ENCODE results near the gene HPCA.

Gene HPCA

DNA sequence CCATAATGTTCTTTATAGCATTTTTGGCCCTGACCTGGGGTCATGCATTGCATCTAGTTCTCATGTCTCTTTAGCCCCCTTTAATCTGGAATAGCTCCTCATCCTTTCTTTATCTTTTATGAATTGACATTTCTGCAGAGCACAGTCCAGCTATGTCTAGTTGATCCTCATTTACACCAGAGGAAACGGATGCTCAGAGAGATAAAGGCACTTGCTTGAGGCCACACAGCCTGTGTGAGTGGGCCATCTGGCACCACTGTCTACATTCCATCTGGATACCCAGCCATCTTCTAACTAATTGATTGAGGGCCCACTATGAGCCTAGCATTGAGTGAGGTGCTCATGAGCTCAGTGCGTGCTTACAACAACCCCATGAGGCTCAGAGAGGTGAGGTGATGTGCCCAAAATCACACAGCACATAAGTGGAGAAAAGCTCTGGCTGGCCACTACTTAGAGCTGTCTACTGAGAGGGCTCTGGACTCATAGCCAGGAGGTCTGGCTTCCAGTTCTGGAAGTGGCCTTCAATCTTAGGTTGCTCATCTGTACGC, 3.5 kb downstream of the HPCA start:
- no peak for DNase-seq (ENCODE audit: low spot score)

DNA sequence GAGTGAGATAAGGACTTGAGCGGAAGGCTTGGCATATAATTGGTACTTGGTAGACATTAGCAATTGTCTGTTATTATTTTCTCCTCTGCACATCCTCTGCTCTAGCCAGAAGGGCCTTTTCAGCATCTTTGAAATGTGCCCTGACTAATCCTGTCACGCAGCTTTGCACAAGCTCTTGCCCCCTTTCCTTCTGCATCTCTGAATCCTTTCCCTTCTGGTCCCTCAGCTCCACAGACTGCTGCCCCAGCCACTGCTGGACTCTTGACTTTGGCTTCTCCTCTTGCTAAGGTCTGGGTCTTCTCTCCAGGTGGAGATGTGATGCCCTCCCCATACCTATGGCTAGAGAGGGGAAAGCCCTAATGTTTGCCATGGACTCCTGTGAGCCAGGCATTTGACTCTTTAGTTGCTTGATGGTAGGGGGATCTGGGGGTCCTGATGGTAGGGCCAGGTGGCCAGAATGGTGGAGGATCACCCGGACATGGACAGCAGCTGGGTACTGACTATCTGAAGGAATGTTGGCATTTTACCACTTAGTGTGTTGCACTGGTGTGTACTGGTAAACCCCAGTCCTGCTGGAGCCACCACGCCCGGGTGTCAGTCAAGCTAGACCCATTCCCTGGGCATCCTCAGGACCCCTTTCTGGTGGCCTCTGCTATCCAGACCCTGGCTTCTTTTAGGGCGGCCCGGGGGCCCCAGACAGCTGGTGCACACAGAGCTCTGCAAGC, 4.4 kb downstream of the HPCA start:
- no peak for DNase-seq (ENCODE audit: low spot score)

DNA sequence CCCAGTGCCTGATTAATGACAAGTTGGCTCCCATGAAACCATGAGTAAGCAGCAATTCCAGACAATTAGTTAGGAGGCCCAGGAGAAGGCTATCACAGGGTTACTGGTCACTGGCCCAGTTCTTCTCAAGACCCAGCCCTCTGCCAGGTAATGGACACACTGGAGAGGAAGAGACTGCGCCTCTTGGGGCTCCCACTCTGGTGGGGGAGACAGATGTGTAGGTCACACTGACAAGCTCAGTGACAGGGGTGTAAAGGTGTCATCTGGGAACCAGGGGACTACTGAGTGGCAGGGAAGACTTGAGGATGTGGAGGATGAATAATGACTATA, 4.9 kb downstream of the HPCA start:
- no peak for DNase-seq (ENCODE audit: low spot score)

DNA sequence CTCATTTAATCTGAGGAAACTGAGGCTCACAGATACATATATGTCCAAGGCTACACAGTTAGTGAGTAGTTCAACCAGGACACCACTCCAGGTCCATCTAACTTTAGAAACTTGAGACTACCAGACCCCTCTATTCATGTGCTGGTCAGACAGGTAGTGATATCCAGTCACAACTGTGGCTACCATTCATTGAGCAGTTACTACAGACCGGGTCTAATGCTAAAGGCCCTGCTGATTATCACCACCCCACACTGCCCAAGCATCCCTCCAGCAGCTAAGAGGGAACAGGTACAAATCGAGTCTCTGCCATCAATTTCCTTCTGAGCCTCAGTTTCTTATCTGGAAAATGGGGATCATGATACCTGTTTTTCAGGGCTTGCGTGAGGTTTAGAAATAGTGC, 5.3 kb downstream of the HPCA start:
- no peak for DNase-seq (ENCODE audit: low spot score)

DNA sequence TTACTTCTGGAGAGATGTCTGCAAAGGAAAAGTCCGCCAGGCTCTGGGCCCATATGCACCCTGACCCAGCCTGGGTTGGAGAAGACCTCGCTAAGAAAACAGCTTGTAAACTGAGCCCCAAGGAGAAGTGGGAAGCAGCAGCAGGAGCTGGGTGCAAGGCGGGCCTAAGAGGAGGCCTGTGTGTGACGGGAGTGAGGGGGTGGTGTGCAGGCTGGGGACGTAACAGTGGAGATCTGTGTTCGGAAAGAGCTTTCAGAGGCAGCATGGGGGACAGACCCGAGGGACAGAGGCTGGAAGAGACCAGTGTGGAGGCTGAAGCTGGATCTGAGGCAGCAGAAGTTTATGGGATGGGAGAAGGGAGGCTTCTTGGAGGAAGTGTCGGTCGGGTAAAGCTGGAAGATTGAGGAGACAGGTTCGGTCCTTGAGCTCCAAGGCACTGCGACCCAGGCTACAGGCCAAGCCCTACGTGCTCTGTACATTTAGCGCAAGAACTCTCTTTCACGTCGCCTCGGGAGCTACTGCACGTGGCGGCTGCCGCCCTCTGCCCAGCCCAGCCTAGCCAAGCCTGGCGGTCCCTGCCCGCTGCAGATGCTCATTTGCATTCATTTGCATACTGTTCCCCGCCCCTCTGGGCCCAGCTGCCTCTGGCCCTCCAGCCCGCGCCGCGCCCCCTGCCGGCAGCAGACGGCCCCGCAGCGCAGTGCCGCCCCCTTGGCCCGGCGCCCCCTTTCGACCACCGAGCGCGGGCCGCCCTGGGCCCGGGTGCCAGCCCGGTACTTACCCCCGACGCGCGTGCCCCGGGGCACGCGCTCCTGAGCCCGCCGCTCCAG, 6.3 kb downstream of the HPCA start:
- DNase-seq (ENCODE audit: low spot score), result peak; percentile 86

DNA sequence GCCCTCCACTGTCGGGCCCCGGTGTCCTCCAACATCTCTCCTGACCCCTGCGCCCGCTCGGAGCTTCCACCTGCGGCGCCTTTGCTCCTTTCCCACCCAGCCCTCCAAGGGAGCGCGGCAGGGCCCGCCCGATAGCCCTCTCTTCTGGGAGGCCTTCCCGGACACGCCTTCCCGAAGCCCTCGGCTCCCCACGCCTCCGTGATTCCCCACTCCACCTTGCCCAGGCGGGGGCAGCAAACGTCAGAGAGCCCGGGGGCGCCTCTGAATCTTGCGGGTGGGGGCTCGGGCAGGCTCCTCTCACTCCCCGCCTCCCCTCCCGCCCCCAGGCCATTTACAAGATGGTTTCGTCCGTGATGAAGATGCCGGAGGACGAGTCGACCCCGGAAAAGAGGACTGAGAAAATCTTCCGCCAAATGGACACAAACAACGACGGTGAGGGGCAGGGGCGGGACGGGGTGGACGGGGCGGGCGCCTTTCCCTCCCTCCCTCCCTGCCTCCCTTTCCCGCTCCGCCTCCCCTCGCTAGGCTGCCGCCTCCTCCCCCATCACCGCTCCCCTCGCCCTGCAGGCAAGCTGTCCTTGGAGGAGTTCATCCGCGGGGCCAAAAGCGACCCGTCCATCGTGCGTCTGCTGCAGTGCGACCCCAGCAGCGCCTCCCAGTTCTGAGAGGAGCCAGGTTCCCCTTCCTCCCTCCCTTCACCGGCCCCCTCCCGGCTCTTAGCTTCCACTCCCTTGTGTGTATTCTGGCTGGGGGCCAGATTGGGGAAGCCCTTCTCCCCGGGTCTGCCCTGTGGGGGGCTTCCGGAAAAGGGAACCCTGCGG, 7.1 kb downstream of the HPCA start:
- peak; percentile 55 for DNase-seq (ENCODE audit: low spot score)

DNA sequence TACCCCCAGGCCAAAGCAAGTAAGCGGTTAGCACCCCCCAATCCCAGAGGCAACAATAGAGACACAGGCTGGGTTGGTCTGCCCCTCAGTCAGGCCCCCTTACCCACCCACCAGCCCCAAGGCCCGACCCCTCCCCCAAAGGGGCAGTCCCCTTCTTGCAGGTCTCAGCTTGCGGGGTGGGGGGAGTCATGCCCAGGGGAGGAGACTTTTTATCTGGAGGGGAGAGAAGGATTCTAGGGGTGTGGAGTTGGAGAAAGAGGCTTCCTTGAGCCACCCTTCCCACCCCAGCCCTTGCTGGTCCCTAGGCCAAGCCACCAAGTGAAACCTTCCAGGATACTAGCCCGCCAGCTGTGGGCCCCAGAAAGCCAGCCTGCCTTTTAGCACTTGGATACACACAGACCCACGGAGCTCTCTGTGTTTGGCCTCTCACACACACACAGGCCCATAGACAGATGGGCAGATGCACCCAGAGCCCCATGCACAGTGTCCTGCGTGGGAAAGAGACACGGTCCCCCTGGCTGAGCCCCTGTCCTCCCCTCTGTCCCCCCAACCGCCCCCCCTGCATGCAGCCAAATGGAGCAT, 7.8 kb downstream of the HPCA start:
- DNase-seq (ENCODE audit: low spot score), result no peak

DNA sequence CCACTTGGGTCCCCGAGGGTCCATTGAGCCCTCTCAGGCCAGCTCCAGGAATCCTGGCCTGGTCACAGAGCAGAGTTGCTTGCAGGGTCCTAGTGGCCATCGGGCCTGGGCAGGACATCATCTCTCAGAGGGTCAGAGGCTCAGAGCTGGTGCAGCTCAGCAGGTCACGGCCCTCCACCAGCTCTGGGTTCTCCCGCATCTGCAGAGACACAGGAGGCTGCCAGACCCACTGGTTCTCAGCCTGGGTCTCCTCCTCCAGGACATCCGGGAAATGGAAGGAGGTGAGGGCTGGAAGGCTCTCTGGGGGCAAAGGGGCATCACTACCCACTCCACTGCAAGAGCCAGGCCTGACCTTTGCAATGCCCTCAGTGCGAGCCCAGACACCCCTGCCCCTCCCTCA, 8.4 kb downstream of the HPCA start:
- no peak for DNase-seq (ENCODE audit: low spot score)

DNA sequence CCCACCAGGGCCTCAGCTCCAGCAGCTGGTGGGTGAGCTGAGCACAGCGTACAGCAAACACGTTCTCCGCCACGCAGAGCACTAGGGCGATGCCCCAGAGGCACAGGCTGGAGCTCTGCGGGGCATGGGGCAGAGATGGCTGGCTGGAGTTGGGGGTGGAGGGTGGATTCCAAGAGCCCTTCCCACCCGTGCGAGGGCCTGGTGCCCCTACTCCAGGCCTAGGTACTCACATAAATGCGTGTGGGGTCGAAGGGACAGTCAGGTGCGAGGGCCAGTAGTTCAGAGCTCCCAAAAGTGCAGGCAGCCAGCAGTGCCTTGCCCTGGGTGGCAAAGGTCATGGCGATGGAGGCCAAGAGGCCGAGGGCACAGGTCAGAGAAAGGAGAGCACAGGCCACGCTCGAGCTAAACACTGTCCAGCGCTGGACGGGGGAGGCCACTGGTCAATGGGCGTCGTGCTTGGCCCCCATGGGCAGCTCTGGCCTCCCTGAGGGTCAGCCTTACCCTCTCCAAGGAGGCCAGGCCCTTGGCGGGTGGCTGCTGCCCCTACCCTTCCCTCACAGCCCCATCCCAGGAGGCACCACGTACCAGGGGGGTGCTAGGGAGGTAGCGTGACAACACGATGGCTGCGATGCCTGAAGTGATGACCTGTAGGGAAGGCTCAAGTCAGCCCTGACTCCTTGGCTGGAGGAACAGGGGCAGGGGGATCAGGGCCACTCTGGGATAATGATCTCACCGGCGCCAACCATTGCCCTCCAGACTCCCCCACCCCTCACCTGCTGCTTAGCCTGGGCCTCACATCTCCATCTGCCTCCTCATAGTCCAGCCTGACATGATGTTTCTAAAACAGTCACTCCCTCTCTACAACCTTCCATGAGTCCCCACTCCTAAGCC, 9.3 kb downstream of the HPCA start:
- DNase-seq (ENCODE audit: low spot score), result no peak

DNA sequence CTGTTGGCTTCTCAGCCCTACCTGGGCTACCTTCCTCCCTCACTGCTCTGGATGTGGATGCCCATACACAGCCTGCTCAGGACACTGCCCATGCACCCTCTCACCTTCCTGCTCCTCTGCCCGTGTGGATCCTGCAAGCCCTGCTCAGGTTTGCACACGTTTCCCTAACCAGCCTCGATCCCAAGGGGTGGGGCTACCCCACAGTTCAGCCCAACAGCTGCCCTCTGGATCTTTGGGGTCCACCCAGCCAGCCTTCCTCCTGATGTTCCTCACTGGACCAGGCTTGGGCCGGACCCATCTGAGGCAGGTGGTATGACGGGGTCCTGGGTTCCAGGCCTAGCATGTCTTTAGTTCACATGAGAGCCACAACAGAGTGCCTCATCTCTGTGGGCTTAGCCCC, 10.2 kb downstream of the HPCA start:
- no peak for DNase-seq (ENCODE audit: low spot score)

DNA sequence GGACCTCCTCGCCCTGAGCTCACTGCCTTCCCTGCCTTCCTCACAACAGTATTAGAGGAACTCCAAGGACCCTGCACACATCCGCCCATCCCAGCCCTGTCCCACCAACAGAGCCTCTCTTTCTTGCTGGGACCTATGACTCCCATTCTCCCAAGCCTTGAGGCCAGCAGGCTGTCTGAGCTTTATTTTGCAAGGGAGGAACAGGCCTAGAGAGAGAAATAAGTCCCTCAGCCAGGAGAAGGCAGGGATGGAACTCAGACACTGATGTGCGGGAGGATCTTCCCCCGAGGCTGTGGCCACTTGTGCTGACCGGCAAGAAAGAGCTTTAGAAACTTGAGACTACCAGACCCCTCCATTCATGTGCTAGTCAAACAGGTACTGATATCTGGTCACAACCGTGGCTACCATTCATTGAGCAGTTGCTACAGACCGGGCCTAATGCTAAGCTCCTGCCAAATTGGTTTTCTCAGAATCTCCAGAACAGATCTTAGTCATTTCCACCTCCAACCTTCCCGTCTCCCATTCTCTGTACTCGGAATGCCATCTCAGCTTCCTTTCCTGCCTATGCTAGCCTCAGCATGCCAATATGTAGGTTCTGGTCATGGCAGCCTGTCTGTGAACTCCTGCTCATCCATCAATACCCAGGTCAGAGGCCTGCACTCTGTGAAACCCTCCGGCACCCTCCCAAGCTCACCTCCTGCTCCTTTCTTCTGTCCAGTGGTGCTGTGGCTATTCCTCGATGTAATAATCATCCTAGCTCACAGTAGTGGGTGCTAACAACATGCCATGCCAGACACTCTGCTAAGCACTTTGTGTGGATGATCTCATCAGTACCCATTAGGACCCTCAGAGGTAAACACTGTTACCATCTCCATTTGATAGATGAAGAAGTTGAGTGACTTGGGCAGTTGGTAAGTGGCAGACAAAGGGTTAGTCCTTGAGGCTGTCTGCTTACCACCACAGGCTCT, 11.1 kb downstream of the HPCA start:
- DNase-seq (ENCODE audit: low spot score), result no peak

DNA sequence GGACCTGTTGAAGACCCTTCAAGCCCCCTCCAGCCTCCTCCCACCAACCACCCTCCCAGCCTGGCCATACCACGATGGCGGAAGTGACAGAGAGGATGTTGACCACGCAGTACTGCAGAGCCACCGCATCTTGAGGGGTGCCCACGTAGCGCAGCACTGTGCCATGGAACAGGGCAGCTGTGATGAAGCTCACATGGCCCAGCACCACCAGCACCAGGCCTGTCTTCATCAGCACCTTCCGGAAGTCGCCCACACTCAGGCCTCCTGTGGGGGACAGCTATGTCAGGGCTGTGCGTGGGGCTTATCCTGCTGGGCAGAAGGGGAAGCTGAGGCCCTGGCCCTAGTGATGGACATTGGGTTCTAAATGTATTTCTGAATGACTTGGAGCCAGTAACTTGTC, 11.8 kb downstream of the HPCA start:
- DNase-seq (ENCODE audit: low spot score), result no peak

DNA sequence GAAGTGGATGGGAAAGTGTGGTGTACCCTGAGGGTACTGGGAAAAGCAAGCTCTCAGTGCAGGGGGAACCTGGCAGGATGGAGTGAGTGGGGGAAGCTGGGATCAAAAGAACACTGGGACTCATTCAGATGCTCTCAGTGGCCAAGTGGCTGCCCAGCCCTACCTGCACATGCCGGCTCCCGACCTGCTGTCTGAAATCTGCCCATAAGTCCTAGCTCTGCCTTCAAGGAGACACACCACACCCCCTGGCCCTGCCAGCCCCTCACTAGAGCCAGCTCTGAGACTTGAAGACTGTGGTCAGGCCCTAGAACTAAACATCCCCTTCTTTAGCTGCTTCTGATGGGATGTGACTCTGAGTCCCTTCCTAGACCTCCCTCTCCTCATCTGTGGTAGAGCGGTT, 12.7 kb downstream of the HPCA start:
- DNase-seq (ENCODE audit: low spot score), result no peak

DNA sequence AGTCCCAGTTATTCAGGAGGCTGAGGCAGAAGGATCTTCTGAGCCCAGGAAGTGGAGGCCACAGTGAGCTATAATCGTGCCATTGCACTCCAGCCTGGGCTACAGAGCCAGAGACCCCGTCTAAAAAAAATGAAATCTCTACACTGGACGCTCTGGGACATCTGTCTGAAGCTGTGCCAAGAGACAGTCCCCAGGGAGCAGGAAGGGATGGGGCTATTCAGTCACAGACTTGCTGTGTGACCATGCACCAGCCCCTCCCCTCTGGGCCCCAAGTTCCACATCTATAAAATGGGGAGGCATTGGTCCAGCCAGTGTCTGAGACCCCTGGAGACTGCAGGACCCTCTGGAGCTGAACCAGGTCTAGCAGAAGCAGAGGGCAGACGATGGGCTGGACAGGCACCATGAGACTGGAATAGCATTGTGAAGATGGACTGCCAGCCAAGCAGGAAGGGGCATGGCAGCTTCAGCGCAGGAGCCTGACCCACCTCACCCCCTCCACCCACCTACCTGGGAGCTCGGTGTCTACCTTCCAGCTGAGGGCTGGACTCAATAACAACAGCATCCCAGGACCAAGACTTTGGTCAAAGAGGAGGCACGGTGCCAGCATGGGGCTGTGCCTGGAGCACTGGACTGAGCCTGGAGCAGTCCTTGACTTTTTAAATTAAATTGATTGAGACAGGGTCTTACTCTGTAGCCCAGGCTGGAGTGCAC, 13.4 kb downstream of the HPCA start:
- DNase-seq (ENCODE audit: low spot score), result no peak

DNA sequence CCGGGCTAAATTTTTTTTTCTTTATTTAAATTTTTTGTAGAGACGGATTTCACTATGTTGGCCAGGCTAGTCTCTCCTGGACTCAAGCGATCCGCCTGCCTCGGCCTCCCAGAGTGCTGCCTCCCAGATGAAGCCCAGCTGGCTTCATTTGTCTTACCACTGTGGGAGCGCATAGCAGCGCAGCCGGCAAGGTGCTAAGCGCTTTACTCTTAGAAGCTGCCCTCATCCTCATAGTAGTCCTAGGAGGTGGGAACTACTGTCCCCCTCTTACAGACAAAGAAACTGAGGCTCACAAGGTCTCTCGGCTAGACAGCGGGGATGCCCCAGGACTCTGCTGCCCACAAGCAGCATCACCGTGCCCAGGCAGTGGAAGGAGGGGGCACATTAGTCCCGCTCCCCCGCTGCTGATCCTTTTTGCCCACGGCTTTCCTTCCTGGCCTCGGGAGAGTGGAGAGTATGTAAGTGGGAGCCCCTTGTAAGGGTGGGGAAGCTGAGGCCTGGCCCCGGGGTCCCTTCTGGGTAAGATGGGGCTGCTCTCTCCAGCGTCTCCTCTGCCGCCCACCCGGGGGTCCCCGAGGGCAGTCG, 14.2 kb downstream of the HPCA start:
- no peak for DNase-seq (ENCODE audit: low spot score)

DNA sequence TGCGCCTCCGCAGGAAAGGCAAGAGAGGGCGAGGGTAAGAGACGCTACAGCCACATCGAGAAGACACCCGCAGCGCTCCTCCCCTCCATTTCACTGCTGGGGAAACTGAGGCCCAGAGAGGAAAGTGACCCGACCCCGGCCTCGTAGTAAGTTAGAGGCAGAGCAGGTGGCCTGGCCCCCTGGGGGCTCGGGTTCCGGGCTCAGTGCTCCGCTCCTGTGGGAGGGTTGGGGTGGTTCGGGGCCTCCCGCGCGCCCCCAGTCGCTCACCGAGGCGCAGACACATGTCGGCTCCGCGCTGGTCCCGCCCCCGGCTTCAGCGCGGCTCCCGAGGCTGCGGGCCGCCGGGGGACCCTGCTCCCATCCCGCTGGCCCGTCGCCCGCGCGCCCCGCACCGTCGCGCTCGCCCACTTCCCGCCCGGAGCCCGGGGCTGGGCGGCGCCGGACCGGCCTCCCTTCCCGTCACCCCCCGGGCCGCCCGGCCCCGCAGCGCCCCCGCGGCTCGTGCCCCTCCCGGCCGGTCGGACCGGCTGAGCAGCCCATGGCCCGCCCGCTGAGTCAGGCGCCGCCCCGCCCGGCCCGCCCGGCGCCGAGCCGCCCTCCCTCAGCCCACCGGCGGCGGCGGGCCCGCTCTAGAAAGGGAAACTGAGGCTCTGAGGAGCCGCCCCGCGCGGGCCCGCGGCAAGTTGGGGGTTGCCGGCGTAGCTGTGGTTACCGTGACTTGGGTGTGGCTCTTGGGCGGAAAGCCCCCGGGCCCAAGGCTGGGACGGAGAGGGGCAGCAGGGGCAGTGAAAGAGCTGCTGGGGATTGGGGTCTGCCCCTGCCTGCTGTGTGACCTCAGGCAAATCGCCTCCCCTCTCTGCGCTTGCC, 14.9 kb downstream of the HPCA start, which contains the start of gene TMEM54:
Gene TMEM54 (minus strand): TSS at position 434 of the 867 bp plus-strand sequence. CDS start 151 bp downstream, at position 283.
- no peak for DNase-seq (ENCODE audit: low spot score)

DNA sequence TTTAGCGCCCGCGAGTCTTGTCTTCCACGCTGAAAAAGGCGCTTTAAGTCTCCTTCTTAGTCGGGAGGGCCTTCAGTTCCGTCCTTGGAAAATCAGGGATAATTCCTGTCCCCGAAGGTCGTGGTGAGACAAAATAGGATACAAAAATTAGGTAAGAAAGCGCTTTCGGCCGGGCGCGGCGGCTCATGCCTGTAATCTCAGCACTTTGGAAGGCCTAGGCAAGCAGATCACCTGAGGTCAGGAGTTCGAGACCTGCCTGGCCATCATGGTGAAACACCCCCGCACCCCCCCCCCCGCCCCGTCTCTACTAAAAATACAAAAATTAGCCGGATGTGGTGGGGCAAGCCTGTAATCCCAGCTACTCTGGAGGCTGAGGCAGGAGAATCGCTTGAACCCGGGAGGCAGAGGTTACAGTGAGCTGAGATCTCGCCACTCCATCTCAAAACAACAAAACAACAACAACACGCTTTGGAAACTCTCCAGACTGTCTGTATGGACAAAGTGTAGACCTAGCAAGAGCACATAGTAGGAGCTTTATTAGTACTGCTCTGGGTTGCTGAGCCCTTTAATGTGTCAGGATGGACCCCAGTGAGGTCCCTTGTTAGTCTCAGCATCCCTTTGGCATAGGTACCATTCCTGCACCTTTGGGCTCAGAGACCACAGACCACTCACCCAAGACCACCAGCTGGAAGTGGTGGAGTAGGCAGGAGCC, 15.7 kb downstream of the HPCA start:
- no peak for DNase-seq (ENCODE audit: low spot score)
